Vagina (tissue), 2 donors: ENCODE measurements around the gene CDKN2B. TPM values are rescaled to one million over a fixed set of nuclear protein-coding genes. Genes with fewer than 3 reads are reported as not detected.
A peak's percentile ranks its signal among the peaks of the same experiment; 100 is the strongest.
"Not testable (repeated sequence)": the region's sequence is repeated elsewhere in the genome, so short reads cannot be mapped to it uniquely, and the experiment has no call there.

Experiments
- DNase-seq, 2 donors: peaks; one replicate each; pipeline ENCODE4 v3.0.0-alpha.2; 2017; ENCODE audit errors: extremely low spot score in 2 of 2
- H3K27ac ChIP-seq: fragments of 200-600 bp; sonication (generic); one replicate; pipeline ENCODE4 v1.5.1; 2019
- H3K27me3 ChIP-seq: fragments of 200-600 bp; sonication (generic); one replicate; pipeline ENCODE4 v1.5.1; 2019
- H3K36me3 ChIP-seq, 2 donors: fragments of 200-600 bp; sonication (generic); one replicate each; pipeline ENCODE4 v1.5.1; 2017 to 2019
- H3K4me1 ChIP-seq: fragments of 200-600 bp; sonication (generic); one replicate; pipeline ENCODE4 v1.5.1; 2019
- H3K4me3 ChIP-seq, 2 donors: fragments of 200-600 bp; sonication (generic); 1 replicate in 1 of 2; 2 replicates in 1 of 2; pipeline ENCODE4 v1.5.1; 2016 to 2019
- H3K9me3 ChIP-seq: fragments of 200-600 bp; sonication (generic); one replicate; pipeline ENCODE4 v1.5.1; 2019
- POLR2A ChIP-seq, 2 donors: fragments of 450-650 bp; IDR thresholded peaks; one replicate each; pipeline ENCODE4 v1.6.1; 2017; ENCODE audit warnings: antibody characterized with exemption in 2 of 2, mild to moderate bottlenecking in 2 of 2, moderate library complexity in 2 of 2
- POLR2AphosphoS5 ChIP-seq, 2 donors: sonication (generic); formaldehyde crosslinking; IDR thresholded peaks; one replicate each; pipeline ENCODE4 v1.9.0; 2017; ENCODE audit warnings: antibody characterized with exemption in 2 of 2, mild to moderate bottlenecking in 2 of 2, low read depth in 1 of 2; ENCODE audit not compliant: insufficient read depth in 1 of 2
- intact Hi-C: fragments of 100-400 bp; cut with DNase I; formaldehyde crosslinking; loops from one replicate; pipeline ENCODE4 v1.15.1; 2023
- total RNA-seq: library from RNA; depleted of rRNA; stranded (reverse); fragments of >200 nt; gene quantifications from one replicate; pipeline ENCODE4 v1.2.3, GENCODE V29; 2016
- TF ChIP-seq, protein P1 (sequence below), 3 experiments: fragments of 450-650 bp in 2 of 3; fragments of 200-600 bp in 1 of 3; sonication (generic) in 1 of 3; IDR thresholded peaks; one replicate each; pipeline ENCODE4 v1.5.1; 2017 to 2019; ENCODE audit warnings: antibody characterized with exemption in 3 of 3, mild to moderate bottlenecking in 2 of 3, moderate library complexity in 2 of 3

Gene CDKN2B, protein sequence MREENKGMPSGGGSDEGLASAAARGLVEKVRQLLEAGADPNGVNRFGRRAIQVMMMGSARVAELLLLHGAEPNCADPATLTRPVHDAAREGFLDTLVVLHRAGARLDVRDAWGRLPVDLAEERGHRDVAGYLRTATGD
- 67.0 TPM for total RNA-seq

DNA sequence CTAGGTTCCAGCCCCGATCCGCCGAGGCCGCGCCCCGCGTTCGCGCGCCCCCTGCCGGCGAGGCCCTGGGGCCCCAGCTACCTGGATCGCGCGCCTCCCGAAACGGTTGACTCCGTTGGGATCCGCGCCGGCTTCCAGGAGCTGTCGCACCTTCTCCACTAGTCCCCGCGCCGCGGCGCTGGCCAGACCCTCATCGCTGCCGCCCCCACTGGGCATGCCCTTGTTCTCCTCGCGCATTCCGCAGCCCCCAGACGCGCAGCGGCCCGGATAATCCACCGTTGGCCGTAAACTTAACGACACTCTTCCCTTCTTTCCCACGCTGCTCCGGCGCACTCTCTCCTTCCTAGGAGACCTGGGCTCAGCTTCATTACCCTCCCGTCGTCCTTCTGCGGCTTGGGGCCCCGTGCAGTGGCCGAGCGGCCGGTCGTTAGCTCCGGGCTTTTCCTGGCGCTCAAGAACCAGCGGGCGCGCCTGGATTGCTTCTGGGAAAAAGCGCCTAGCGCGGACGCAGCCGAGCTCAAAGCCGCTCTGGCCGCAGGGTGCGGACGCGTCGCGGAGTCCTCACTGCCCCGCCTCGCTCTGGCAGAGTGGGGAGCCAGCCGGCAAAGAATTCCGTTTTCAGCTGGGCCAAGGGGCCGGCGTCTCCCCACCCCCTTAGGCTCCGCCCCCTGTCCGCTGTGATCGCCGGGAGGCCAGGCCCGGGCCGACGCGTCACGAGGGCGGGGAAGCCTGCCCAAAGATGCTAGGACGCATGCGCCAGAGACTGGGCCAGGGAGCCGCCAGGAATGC, at the start of gene CDKN2B:
Gene CDKN2B (minus strand): TSS at position 589 of the 789 bp plus-strand sequence. CDS start 352 bp downstream, at position 237.
- peaks cover 0 to 11% of the 10 kb centered on the region in 2 donors for H3K36me3 ChIP-seq
- peaks cover 26% of the 10 kb centered on the region for H3K4me1 ChIP-seq
- peak in 1 of 2 donors; percentile 92 for DNase-seq
- H3K4me3 ChIP-seq, result peak within 1 kb of the TSS; percentile 62 to 78
- intact Hi-C loops, result no loop called here
- no peaks in the 10 kb centered on the region for H3K27me3 ChIP-seq
- no peaks in the 10 kb centered on the region for H3K9me3 ChIP-seq
- H3K27ac ChIP-seq, result peak within 1 kb of the TSS; percentile 93
- TF ChIP-seq, protein P1, sequence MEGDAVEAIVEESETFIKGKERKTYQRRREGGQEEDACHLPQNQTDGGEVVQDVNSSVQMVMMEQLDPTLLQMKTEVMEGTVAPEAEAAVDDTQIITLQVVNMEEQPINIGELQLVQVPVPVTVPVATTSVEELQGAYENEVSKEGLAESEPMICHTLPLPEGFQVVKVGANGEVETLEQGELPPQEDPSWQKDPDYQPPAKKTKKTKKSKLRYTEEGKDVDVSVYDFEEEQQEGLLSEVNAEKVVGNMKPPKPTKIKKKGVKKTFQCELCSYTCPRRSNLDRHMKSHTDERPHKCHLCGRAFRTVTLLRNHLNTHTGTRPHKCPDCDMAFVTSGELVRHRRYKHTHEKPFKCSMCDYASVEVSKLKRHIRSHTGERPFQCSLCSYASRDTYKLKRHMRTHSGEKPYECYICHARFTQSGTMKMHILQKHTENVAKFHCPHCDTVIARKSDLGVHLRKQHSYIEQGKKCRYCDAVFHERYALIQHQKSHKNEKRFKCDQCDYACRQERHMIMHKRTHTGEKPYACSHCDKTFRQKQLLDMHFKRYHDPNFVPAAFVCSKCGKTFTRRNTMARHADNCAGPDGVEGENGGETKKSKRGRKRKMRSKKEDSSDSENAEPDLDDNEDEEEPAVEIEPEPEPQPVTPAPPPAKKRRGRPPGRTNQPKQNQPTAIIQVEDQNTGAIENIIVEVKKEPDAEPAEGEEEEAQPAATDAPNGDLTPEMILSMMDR (IDR thresholded peaks at IDR 0.05), result peak; percentile 56 to 83 (median 74)
- TF ChIP-seq POLR2AphosphoS5 (IDR thresholded peaks at IDR 0.05; ENCODE audit: insufficient read depth in 1 of 2, low read depth in 1 of 2), result peak; percentile 89 to 92
- TF ChIP-seq POLR2A (IDR thresholded peaks at IDR 0.05), result peak in 1 of 2 donors; percentile 27

DNA sequence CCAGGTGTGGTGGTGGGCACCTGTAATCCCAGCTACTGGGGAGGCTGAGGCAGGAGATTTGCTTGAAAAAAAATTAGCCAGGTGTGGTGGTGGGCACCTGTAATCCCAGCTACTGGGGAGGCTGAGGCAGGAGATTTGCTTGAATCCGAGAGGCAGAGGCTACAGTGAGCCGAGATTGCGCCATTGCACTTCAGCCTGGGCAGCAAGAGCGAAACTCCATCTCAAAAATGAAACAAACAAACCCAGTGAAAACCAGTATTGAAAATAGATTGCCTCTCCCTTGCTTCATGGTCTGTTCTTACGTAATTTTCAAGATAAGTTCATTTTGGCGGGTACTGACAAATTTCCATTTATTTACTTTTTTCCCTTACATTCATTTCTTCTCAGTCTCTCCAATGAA, 48.9 kb upstream of the CDKN2B start:
- DNase-seq, intact Hi-C loops, H3K36me3 ChIP-seq, H3K9me3 ChIP-seq, H3K4me1 ChIP-seq, H3K27me3 ChIP-seq, H3K27ac ChIP-seq, H3K4me3 ChIP-seq: not testable (repeated sequence)

DNA sequence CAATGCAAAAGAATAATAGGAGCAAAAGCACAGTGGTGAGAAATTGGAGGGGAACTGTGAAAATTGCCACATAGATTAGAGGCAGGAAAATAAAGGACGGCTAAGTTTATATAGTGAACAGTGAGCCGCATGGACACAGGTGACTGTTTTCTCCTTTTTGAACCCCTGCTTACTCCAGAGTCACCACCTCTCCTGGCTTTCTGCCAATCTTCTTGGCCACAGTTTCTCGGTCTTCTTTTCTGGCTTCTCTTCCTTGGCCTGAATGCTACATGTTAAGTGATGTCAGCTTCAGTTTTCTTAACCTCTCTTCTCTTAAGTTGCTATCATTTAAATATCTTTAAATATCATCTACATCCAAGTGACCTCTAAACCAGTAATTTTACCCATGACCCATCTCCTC, 47.3 kb upstream of the CDKN2B start:
- no peak for DNase-seq
- no peaks in the 10 kb centered on the region for H3K36me3 ChIP-seq
- no peak overlapping the region for H3K4me3 ChIP-seq
- intact Hi-C loops, result no loop called here
- TF ChIP-seq POLR2A (IDR thresholded peaks at IDR 0.05) (no peak), POLR2AphosphoS5 (IDR thresholded peaks at IDR 0.05; ENCODE audit: insufficient read depth in 1 of 2, low read depth in 1 of 2) (no peak)
- TF ChIP-seq, protein P1 (IDR thresholded peaks at IDR 0.05), result no peak
- no peaks in the 10 kb centered on the region for H3K27me3 ChIP-seq
- no peaks in the 10 kb centered on the region for H3K9me3 ChIP-seq
- no peaks in the 10 kb centered on the region for H3K4me1 ChIP-seq
- no peak overlapping the region for H3K27ac ChIP-seq

DNA sequence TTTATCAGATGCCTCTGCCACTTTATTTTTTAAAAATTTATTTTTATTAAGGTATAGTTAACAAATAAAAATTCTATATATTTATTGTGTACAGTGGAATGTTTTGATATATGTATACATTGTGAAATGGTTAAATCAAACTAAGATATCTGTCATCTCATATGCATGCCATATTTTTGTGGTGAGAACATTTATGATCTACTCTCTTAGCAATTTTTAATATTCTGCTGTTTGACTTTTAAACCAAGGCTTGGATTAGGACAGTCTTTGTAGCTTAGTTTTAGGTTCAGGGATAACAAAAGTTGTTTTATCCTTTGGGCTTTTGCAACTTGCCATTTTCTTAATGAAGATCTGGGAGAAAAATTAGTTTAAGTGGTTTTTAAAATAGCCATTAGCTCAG, 46.0 kb upstream of the CDKN2B start:
- intact Hi-C loops, result no loop called here
- Histone ChIP-seq H3K27ac (no peak overlapping the region), H3K36me3 (no peaks in the 10 kb centered on the region), H3K9me3 (no peaks in the 10 kb centered on the region), H3K4me3 (no peak overlapping the region), H3K4me1 (no peaks in the 10 kb centered on the region), H3K27me3 (no peaks in the 10 kb centered on the region)
- DNase-seq, result no peak
- no peak for TF ChIP-seq POLR2A (IDR thresholded peaks at IDR 0.05)
- TF ChIP-seq, protein P1 (IDR thresholded peaks at IDR 0.05), result no peak
- TF ChIP-seq POLR2AphosphoS5 (IDR thresholded peaks at IDR 0.05; ENCODE audit: insufficient read depth in 1 of 2, low read depth in 1 of 2), result no peak

DNA sequence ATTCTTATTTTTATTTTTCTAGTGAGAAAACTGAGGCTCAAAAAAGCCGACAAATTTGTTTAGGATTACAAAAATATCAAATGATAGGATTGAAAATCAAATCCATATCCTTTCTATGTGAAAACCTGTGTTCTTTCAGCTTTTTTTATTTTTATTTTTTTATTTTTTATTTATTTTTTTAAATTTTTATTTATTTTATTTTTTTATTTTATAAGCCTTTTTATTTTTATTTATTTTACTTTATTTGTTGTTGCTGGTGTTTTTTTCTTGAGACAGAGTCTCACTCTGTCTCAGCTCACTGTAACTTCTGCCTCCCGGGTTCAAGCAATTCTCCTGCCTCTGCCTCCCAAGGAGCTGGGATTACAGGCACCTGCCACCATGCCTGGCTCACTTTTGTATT, 45.4 kb upstream of the CDKN2B start:
- H3K27me3 ChIP-seq, result no peaks in the 10 kb centered on the region
- no peak overlapping the region for H3K27ac ChIP-seq
- no peaks in the 10 kb centered on the region for H3K9me3 ChIP-seq
- H3K4me1 ChIP-seq, result no peaks in the 10 kb centered on the region
- no peak for TF ChIP-seq POLR2A (IDR thresholded peaks at IDR 0.05)
- TF ChIP-seq, protein P1 (IDR thresholded peaks at IDR 0.05), result no peak
- no peak for TF ChIP-seq POLR2AphosphoS5 (IDR thresholded peaks at IDR 0.05; ENCODE audit: insufficient read depth in 1 of 2, low read depth in 1 of 2)
- DNase-seq, result no peak
- intact Hi-C loops, result no loop called here
- H3K4me3 ChIP-seq, result no peak overlapping the region
- H3K36me3 ChIP-seq, result no peaks in the 10 kb centered on the region
